Measurements from ENCODE around the gene HNF1A.

GRCh38 chr12:120959111-120959878 is 19.0 kb upstream of the HNF1A start:
- TF ChIP-seq CTCF (IDR thresholded peaks at IDR 0.05; ENCODE audit: extremely low read depth in 1 of 2, insufficient read depth in 1 of 2, low read depth in 1 of 2, low read length in 2 of 2) (no peak), JUN (IDR thresholded peaks at IDR 0.05; ENCODE audit: borderline replicate concordance, insufficient read depth, insufficient read length, low read depth) (no peak), POLR2A (IDR thresholded peaks at IDR 0.05; ENCODE audit: low read depth, low read length) (no peak), MAX (IDR thresholded peaks at IDR 0.05; ENCODE audit: insufficient read depth, insufficient read length) (no peak), POLR2AphosphoS5 (IDR thresholded peaks at IDR 0.05; ENCODE audit: insufficient read depth, low read depth, low read length) (no peak), EZH2 (IDR thresholded peaks at IDR 0.05; ENCODE audit: borderline replicate concordance, low read depth, low read length, severe bottlenecking) (no peak)

Data from endothelial cell of umbilical vein (primary cell).